K562 (cell line): Measurements from ENCODE around the gene STMP1. TPM values are rescaled to one million over a fixed set of nuclear protein-coding genes. Genes with fewer than 3 reads are reported as not detected.

Experiments
- ARNT ChIP-seq, 2 experiments: fragments of 450-650 bp; IDR thresholded peaks; 2 replicates each; pipeline ENCODE4 v1.6.1; 2016; ENCODE audit warnings: mild to moderate bottlenecking in 1 of 2
- ATF6 ChIP-seq: sonication (generic); formaldehyde crosslinking; IDR thresholded peaks from 2 replicates; pipeline ENCODE4 v1.4.0; 2020; ENCODE audit warnings: mild to moderate bottlenecking, missing genetic modification reagents
- BMI1 ChIP-seq: fragments of 150-350 bp; IDR thresholded peaks from 2 replicates; pipeline ENCODE4 v1.6.1; 2014; ENCODE audit warnings: low read length
- CBX5 ChIP-seq: IDR thresholded peaks from 2 replicates; pipeline ENCODE4 v1.6.1; 2014; ENCODE audit warnings: low read depth, borderline replicate concordance
- CCAR2 ChIP-seq: fragments of 200-400 bp; formaldehyde crosslinking; IDR thresholded peaks from 2 replicates; pipeline ENCODE4 v1.6.1; 2017; ENCODE audit warnings: mild to moderate bottlenecking, low read depth, low read length
- E2F6 ChIP-seq, 2 experiments: IDR thresholded peaks; 2 replicates each; pipeline ENCODE4 v1.6.1; 2011; ENCODE audit warnings: borderline replicate concordance in 1 of 2, control low read depth in 1 of 2, low read depth in 1 of 2, low read length in 1 of 2, mild to moderate bottlenecking in 1 of 2, mixed read lengths in 1 of 2, moderate library complexity in 1 of 2; ENCODE audit not compliant: insufficient read depth in 1 of 2, insufficient read length in 1 of 2, poor library complexity in 1 of 2, severe bottlenecking in 1 of 2; ENCODE audit errors: extremely low read depth in 1 of 2
- KDM5B ChIP-seq: fragments of 200-600 bp; sonication (generic); IDR thresholded peaks from 2 replicates; pipeline ENCODE4 v1.6.1; 2012; ENCODE audit warnings: low read depth, mild to moderate bottlenecking, moderate library complexity, low read length, control low read depth, inconsistent platforms; ENCODE audit not compliant: insufficient replicate concordance
- KLF16 ChIP-seq: IDR thresholded peaks from 2 replicates; pipeline ENCODE4 v1.6.1; 2016; ENCODE audit warnings: antibody characterized with exemption
- L3MBTL2 ChIP-seq: fragments of 450-650 bp; IDR thresholded peaks from 2 replicates; pipeline ENCODE4 v1.6.1; 2016; ENCODE audit warnings: mild to moderate bottlenecking, moderate library complexity
- MLLT1 ChIP-seq, 2 experiments: fragments of 450-650 bp; IDR thresholded peaks; 2 replicates each; pipeline ENCODE4 v1.6.1; 2016
- PKNOX1 ChIP-seq: fragments of 450-650 bp; IDR thresholded peaks from 2 replicates; pipeline ENCODE4 v1.6.1; 2016
- PML ChIP-seq: IDR thresholded peaks from 2 replicates; pipeline ENCODE4 v1.6.1; 2012; ENCODE audit warnings: low read length, inconsistent platforms
- SMARCB1 ChIP-seq: IDR thresholded peaks from 2 replicates; pipeline ENCODE4 v1.6.1; 2011; ENCODE audit warnings: improper control_type of control experiment, low read depth; ENCODE audit not compliant: insufficient read length
- TEAD1 ChIP-seq, 2 experiments: fragments of 450-650 bp in 1 of 2; sonication (generic) in 1 of 2; formaldehyde crosslinking; IDR thresholded peaks; 2 replicates each; pipeline versions ENCODE4 v1.4.0 to v1.8.0; 2020 to 2022; ENCODE audit warnings: mild to moderate bottlenecking in 2 of 2, missing genetic modification reagents in 1 of 2
- TRIM24 ChIP-seq, 2 experiments: fragments of 450-650 bp; IDR thresholded peaks; 2 replicates each; pipeline ENCODE4 v1.6.1; 2016
- TSHZ1 ChIP-seq: fragments of 250-450 bp; sonication (Bioruptor Pico); IDR thresholded peaks from 2 replicates; pipeline ENCODE4 v1.4.0; 2020; ENCODE audit warnings: mild to moderate bottlenecking, moderate library complexity
- ZEB2 ChIP-seq: fragments of 450-650 bp; IDR thresholded peaks from 2 replicates; pipeline ENCODE4 v1.6.1; 2016
- ZNF175 ChIP-seq: fragments of 200-800 bp; sonication (Bioruptor generic); IDR thresholded peaks from 2 replicates; pipeline ENCODE4 v1.6.1; 2016; ENCODE audit warnings: low read depth, mild to moderate bottlenecking, missing genetic modification characterization, missing compliant biosample characterization
- polyA plus RNA-seq, 8 experiments: library from polyadenylated mRNA; depleted of rRNA in 4 of 8; stranded (reverse) in 5 of 8; unstranded in 3 of 8; fragments of >200 nt; fragmentation: Nextera tagmentation in 2 of 8; fragmentation: Illumina TruSeq in 1 of 8; extraction: Ambion mirVana in 2 of 8; extraction: Trizol in 1 of 8; gene quantifications; 2 replicates each; pipeline versions ENCODE4 v1.2.1 to v1.2.3, GENCODE V29; 2011 to 2014; ENCODE audit warnings: inconsistent platforms in 1 of 8, missing spikeins in 1 of 8
- total RNA-seq, 7 experiments: library from RNA; depleted of rRNA in 6 of 7; stranded (reverse); fragments of >200 nt in 6 of 7; fragmentation: Illumina TruSeq in 2 of 7; extraction: Trizol in 2 of 7; gene quantifications; 2 replicates each; pipeline versions ENCODE4 v1.2.1 to v1.2.3, GENCODE V29; 2011 to 2021; ENCODE audit warnings: low replicate concordance in 1 of 7

Gene STMP1
- total and polyA plus RNA-seq, 9 of the 15 experiments (the other 6 are each of a cell fraction or from before 2014, with no cell fraction given), result 10.6 to 249 (median 56.8) TPM

GRCh38 chr7:135661311-135662122, 797 bp upstream of the STMP1 start (continued):
- peak in 1 of 2 experiments; percentile 24 for TF ChIP-seq E2F6 (IDR thresholded peaks at IDR 0.05; ENCODE audit: borderline replicate concordance in 1 of 2, extremely low read depth in 1 of 2, insufficient read depth in 1 of 2, insufficient read length in 1 of 2, low read depth in 1 of 2, low read length in 1 of 2, poor library complexity in 1 of 2, severe bottlenecking in 1 of 2)
- no peak for TF ChIP-seq SMARCB1
- peak; percentile 15; the same call in 1 of the 2 replicates for TF ChIP-seq PKNOX1
- peak; percentile 54; the same call in 1 of the 2 replicates for TF ChIP-seq ZNF175 (CRISPR knock-in tag)
- TF ChIP-seq TEAD1 (CRISPR knock-in tag; IDR thresholded peaks at IDR 0.05), result peak in 1 of 2 experiments; percentile 83; a peak in 2 of 4 replicates
- no peak for TF ChIP-seq CCAR2
- no peak for TF ChIP-seq ATF6
- no peak for TF ChIP-seq L3MBTL2
- TF ChIP-seq ARNT (IDR thresholded peaks at IDR 0.05), result 0 out of 4 replicates have a peak, but pooled peaks of 1 of the 2 experiments have one; percentile 28
- TF ChIP-seq KDM5B, result no peak
- no peak for TF ChIP-seq CBX5
- TF ChIP-seq TRIM24 (IDR thresholded peaks at IDR 0.05), result 0 out of 4 replicates have a peak, but pooled peaks of 1 of the 2 experiments have one; percentile 32
- TF ChIP-seq MLLT1 (IDR thresholded peaks at IDR 0.05), result peak in 1 of 2 experiments; percentile 94; a peak in 3 of 4 replicates
- TF ChIP-seq TSHZ1 (CRISPR knock-in tag), result no peak
- no peak for TF ChIP-seq BMI1
- TF ChIP-seq ZEB2, result peak; percentile 5; the same call in 1 of the 2 replicates
- TF ChIP-seq KLF16, result peak; percentile 66; the same call in 1 of the 2 replicates
- TF ChIP-seq PML, result peak; percentile 83; the same call in 1 of the 2 replicates
